NCI-H2196 (cell line): ENCODE measurements around the gene ESRRB.

Experiments used
- DNase-seq: peaks from one replicate; lab custom pipeline; 2025; ENCODE audit not compliant: unreplicated experiment; lab: John Stamatoyannopoulos, UW

Gene ESRRB

GRCh38 chr14:76396714-76397187, 20.8 kb downstream of the ESRRB start:
- DNase-seq, result no peak

- DNase-seq, result no peak
Observed at GRCh38 chr14:76405627-76406026, 29.7 kb downstream of the ESRRB start.

GRCh38 chr14:76407449-76408150, 31.7 kb downstream of the ESRRB start:
- DNase-seq, result no peak

GRCh38 chr14:76408877-76409276, 32.9 kb downstream of the ESRRB start:
- DNase-seq, result no peak

- DNase-seq, result no peak
Observed at GRCh38 chr14:76412501-76412900, 36.6 kb downstream of the ESRRB start.

DNA sequence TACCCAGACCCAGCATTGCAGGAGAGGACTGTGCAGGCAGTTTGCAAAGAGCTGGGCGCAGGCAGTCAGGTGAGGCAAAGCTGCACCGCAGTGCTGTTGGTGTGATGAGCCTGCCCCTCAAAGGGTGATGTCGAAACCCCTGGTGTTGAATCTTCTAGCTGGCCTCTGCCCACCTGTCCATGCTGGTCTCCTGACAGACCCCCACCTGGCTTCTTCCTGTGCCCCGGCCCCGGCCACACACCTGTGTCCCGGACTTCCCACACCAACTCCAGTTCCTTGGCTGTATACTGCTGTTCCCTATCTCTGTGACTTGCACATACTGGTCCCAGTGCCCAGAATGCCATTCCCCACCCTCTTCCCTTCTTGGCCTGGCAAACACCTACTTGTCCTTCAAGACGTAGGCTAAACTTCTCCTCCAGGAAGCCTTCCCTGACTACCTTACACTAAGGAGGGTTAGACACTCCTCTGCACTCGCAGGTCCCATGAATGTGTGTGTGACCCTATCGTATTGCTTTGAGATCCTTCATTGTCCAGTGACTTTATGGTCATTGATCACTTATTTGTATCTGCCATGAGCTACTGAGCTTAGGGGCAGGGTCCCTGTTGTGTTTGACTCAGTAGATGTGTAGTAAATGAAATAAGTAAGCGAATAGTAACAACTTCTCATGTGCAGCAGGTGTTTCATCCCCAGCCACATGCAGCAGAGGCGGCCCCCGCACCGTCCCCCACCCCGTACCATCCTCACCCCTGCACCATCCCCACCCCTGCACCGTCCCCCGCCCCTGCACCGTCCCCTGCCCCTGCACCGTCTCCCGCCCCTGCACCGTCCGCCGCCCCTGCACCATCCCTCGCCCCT, 37.4 kb downstream of the ESRRB start:
- no peak for DNase-seq

- no peak for DNase-seq
Observed at GRCh38 chr14:76413962-76414600, 38.1 kb downstream of the ESRRB start.

DNA sequence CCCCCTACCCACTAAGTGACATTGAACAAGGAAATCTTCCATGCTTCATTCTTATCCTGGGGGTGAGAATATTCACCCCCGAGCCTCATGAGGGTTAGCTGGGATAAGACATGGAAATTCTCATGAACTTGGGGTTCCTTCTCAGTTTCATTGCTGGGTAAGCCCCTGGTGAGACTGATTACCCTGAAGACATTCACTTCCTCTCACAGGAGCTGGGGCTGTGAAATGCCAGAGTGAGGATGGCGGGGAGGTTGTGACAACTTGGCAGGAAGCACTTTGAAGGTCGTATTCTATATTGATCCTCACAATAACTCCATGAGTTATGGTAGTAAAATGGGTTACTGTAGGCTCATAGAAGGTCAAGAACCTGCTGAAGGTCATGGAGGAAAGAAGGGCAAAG, 43.5 kb downstream of the ESRRB start:
- DNase-seq, result no peak

DNA sequence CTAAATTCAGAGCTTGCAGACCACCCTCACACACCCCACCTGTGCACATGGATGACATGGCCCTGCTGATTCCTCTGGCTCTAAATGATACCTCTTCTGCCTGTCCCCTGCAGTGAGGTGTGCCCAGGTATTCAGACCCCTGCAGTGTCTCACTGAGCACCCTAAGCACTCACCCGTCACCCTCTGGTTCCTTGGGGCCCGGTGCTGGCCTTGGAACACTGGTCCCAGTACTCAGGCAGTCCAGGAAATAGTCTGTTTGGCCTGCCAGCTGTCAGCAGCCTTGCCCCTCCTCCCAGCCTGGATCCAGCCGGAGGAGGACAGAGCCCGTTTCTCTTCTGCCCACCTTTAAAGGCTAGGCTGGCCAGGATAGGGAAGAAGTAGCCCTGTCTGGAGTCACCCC, 44.9 kb downstream of the ESRRB start:
- no peak for DNase-seq

DNA sequence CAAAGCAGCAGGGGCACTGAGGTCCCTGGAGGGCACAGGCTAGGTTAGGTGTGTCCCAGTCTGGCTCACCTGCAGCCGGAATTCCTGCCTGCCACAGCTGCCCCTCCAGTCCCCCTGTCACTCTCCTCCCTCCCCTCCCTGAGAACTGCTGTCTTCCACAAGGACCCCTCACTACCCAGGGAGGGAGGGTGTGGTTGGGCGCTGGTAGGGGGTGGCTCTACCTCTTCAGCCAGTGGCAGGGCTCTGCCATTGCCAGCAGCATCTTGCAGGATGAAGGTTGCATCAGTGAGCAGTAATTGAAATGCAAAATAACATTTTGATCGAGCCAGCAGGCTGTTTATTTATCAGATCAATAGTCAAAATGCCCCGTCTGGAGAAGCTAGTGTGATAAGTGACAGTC, 45.7 kb downstream of the ESRRB start:
- no peak for DNase-seq

DNA sequence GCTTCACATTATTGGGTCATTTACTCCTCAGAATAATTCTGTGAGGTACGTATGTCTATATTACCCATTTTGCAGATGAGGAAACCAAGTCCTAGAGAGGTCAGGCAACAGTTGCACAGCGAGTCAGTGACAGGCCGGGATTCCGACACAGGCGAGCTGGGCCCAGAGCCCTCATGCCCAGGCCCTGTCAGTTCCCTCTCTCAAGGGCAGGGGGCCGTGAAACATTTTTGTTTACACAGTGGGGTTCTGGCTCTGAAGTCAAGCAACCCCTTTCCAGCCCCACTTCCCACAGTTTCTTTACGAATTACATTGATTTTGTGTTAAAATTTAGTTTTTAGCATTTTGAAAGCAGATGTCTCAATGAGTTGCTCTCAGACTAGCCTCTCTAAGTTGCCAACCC, 46.7 kb downstream of the ESRRB start:
- DNase-seq, result no peak

DNA sequence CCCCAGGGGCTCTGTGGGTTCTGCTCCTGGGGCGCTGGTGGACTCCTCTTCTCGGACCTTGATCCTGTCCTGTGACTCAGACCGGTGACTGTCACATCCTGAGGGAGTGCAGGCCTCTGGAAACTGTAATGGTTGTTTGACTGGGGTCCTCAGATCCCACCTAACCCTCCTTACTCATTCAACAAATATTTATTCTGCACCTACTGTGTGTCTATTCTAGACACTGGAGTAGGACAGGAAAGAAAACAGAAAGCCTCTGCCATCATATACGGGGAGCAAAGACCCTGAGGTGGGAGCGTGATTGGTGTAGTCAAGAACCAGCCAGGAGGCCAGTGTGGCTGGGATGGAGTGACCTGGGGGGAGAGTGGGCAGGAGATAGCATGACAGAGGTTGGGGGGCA, 47.6 kb downstream of the ESRRB start:
- DNase-seq, result no peak

GRCh38 chr14:76424359-76424758, 48.4 kb downstream of the ESRRB start:
- no peak for DNase-seq

GRCh38 chr14:76426161-76426696, 50.3 kb downstream of the ESRRB start:
- DNase-seq, result no peak

GRCh38 chr14:76428611-76429010, 52.7 kb downstream of the ESRRB start:
- DNase-seq, result no peak

GRCh38 chr14:76430017-76430416, 54.1 kb downstream of the ESRRB start:
- DNase-seq, result no peak

- no peak for DNase-seq
Observed at GRCh38 chr14:76430475-76430980, 54.6 kb downstream of the ESRRB start.

DNA sequence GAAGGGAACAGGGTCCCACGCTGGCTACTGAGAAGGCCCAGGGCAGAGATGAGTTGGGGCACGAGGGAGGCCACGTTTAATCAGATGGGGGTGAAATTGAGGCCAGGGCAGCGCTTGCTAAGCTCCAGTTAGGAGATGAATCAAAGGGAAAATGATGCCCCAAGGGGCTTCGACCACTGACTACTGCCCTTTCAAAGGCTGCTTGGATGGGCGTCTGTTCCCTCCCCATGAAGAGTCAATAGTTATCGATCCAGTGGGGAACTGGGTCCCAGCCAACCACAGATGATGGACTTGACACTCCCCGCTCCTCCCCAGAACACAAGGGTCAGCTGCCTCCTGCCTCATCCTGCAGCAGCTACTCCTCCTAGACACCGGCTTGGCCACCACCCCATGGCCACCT, 55.6 kb downstream of the ESRRB start:
- DNase-seq, result no peak

GRCh38 chr14:76432827-76433752, 57.2 kb downstream of the ESRRB start:
- no peak for DNase-seq

GRCh38 chr14:76434220-76434619, 58.3 kb downstream of the ESRRB start:
- DNase-seq, result no peak
